ENCODE data around the gene GPRASP2.

GRCh38 chrX:102728646-102729045 lies 16.4 kb downstream of the GPRASP2 start:
- TF ChIP-seq CTCF (IDR thresholded peaks at IDR 0.05) (no peak), POLR2A (IDR thresholded peaks at IDR 0.05) (no peak)

Measured in vagina (tissue), 2 donors.